Heart left ventricle (tissue), 16 donors: Measurements from ENCODE around the gene MOK. TPM values are rescaled to one million over a fixed set of nuclear protein-coding genes. Genes with fewer than 3 reads are reported as not detected.
A peak's percentile ranks its signal among the peaks of the same experiment; 100 is the strongest.

Source experiments
- ATAC-seq, 4 donors: fragments of 200-7000 bp; cut with Tn5 transposase; one replicate each; pipeline ENCODE4 v1.9.1; 2020 to 2022; ENCODE audit warnings: moderate library complexity in 4 of 4, mild to moderate bottlenecking in 3 of 4, moderate number of reproducible peaks in 1 of 4
- DNase-seq, 5 donors: peaks; one replicate each; pipeline ENCODE4 v3.0.0-alpha.2; 2020
- H3K27ac ChIP-seq, 12 donors: fragments of 200-600 bp; sonication (generic) in 4 of 12; one replicate each; pipeline versions ENCODE4 v1.5.0 to v1.8.0; 2016 to 2022; ENCODE audit warnings: mild to moderate bottlenecking in 2 of 12
- H3K27me3 ChIP-seq, 9 donors: fragments of 200-600 bp; sonication (generic) in 2 of 9; one replicate each; pipeline versions ENCODE4 v1.5.1 to v1.8.0; 2016 to 2022; ENCODE audit warnings: mild to moderate bottlenecking in 3 of 9
- H3K36me3 ChIP-seq, 9 donors: fragments of 200-600 bp; sonication (generic) in 2 of 9; one replicate each; pipeline versions ENCODE4 v1.5.0 to v1.8.0; 2018 to 2022; ENCODE audit warnings: mild to moderate bottlenecking in 2 of 9
- H3K4me1 ChIP-seq, 12 donors: fragments of 200-600 bp; sonication (generic) in 4 of 12; one replicate each; pipeline versions ENCODE4 v1.5.0 to v1.8.0; 2016 to 2022; ENCODE audit warnings: mild to moderate bottlenecking in 3 of 12
- H3K4me3 ChIP-seq, 12 donors: fragments of 200-600 bp; sonication (generic) in 4 of 12; one replicate each; pipeline versions ENCODE4 v1.5.0 to v1.8.0; 2017 to 2022; ENCODE audit warnings: mild to moderate bottlenecking in 9 of 12, moderate library complexity in 4 of 12
- H3K9me3 ChIP-seq, 12 donors: fragments of 200-600 bp; sonication (generic) in 4 of 12; one replicate each; pipeline versions ENCODE4 v1.5.0 to v1.8.0; 2016 to 2022; ENCODE audit warnings: mild to moderate bottlenecking in 1 of 12
- POLR2A ChIP-seq, 2 donors: fragments of 450-650 bp; IDR thresholded peaks; one replicate each; pipeline ENCODE4 v1.6.1; 2017; ENCODE audit warnings: antibody characterized with exemption in 2 of 2, mild to moderate bottlenecking in 2 of 2, moderate library complexity in 2 of 2
- WGBS, 4 donors: extraction: QIAGEN DNeasy Blood & Tissue Kit in 2 of 4; methylation state at CpG; one replicate each; pipeline versions ENCODE4 v1.1.5 to v1.1.7; 2013 to 2018; 5-methylcytosine and 5-hydroxymethylcytosine counted together
- intact Hi-C, 10 donors: fragments of 100-400 bp; cut with DNase I; formaldehyde crosslinking; loops; one replicate each; pipeline versions ENCODE4 v1.11.1 to v1.14.2; 2022
- polyA plus RNA-seq, 2 donors: library from polyadenylated mRNA; stranded (reverse); fragments of 200-250 nt; gene quantifications; one replicate each; pipeline ENCODE4 v1.2.3, GENCODE V29; 2013
- total RNA-seq, 9 donors: library from RNA; depleted of rRNA in 2 of 9; stranded (reverse); fragments of >200 nt in 2 of 9; fragmentation: NEBNext Ultra II Directional in 3 of 9; extraction: Animal tissue kit (Norgen Biotek cat#: 25700) in 3 of 9; gene quantifications; one replicate each; pipeline versions ENCODE4 v1.1.0 to v1.2.4, GENCODE V29; 2016 to 2023
- TF ChIP-seq, protein P1 (sequence below), 12 donors: fragments of 200-600 bp; sonication (generic) in 4 of 12; IDR thresholded peaks; one replicate each; pipeline versions ENCODE4 v1.5.0 to v1.8.0; 2018 to 2022; ENCODE audit warnings: antibody characterized with exemption in 12 of 12, mild to moderate bottlenecking in 5 of 12
- donor health status: ischemic (EF 13 %, LVEDD 7.1; RV severe dilation, severe dysfunction).
- donor health status: healthy with polysubstance abuse.
- donor health status: DM: no; HTN: yes; CAD: no.
- donor health status: DM: no; HTN: no; CAD: no.
- donor health status: ischemic (EF 25% LVEDD 6.9; RV normal size, moderate dysfunction).
- donor health status: ischemic (EF 25% LVEDD 5.7; RV mildly dilated, moderate dysfunction).
- donor health status: healthy.
- donor health status: DM: yes; HTN: yes; CAD: no.
- donor health status: ischemic (EF 35%, LVEDD 5.7; RV mildly dilated, moderate dysfunction).
- donor health status: nonischemic (EF 11% LVEDD 7.7; RV severe dilation, severe dysfunction).
- donor health status: DM: yes; HTN: yes; CAD: no.
- donor health status: PGD.
- donor health status: ischemic (EF 29% LVEDD 5.4; RV normal size, mild dysfunction).
- donor health status: nonischemic (EF 23%, LVEDD 6.1; RV moderate dilation, normal function).

MOK gene
- total and polyA plus RNA-seq, 11 donors, result 8.7 to 18.1 (median 12.7) TPM

DNA sequence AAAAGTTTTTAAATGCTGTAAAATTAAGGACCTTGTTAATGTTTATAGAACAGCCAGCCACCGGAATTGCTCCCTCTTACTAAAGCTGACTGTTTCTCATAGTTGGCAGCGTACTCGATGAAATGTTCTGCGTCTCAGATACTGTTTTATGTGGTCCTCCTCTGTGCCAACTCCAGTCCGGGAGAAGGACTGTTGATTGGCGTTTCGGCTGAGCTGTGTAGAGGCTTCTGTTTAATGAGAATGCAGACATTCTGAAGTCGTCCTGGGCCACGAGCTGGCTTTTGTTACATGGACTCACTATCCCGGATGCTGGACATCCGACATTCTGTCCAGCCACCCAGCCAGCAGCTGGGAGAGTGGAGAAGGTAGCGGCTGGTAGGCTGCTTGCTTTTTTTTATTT, 89.9 kb downstream of the MOK start:
- no peak for TF ChIP-seq POLR2A (IDR thresholded peaks at IDR 0.05)
- TF ChIP-seq, protein P1, sequence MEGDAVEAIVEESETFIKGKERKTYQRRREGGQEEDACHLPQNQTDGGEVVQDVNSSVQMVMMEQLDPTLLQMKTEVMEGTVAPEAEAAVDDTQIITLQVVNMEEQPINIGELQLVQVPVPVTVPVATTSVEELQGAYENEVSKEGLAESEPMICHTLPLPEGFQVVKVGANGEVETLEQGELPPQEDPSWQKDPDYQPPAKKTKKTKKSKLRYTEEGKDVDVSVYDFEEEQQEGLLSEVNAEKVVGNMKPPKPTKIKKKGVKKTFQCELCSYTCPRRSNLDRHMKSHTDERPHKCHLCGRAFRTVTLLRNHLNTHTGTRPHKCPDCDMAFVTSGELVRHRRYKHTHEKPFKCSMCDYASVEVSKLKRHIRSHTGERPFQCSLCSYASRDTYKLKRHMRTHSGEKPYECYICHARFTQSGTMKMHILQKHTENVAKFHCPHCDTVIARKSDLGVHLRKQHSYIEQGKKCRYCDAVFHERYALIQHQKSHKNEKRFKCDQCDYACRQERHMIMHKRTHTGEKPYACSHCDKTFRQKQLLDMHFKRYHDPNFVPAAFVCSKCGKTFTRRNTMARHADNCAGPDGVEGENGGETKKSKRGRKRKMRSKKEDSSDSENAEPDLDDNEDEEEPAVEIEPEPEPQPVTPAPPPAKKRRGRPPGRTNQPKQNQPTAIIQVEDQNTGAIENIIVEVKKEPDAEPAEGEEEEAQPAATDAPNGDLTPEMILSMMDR (IDR thresholded peaks at IDR 0.05), result no peak
- H3K9me3 ChIP-seq, result no peaks in the 10 kb centered on the region
- H3K27ac ChIP-seq, result peak overlapping the region; percentile 7 to 78 (median 54)
- DNase-seq (peak in 4 of 5 donors; percentile 44 to 55 (median 52)), ATAC-seq (peak; percentile 64 to 80 (median 76))
- no peak overlapping the region for H3K4me3 ChIP-seq
- 38 to 63% (median 41%) methylated on average over 12 of the region's 12 CpGs for WGBS, 4 donors
- peaks cover 0 to 43% (median 16%) of the 10 kb centered on the region in 9 donors for H3K36me3 ChIP-seq
- H3K4me1 ChIP-seq, result peaks cover 0 to 52% (median 27%) of the 10 kb centered on the region in 12 donors
- no peaks in the 10 kb centered on the region for H3K27me3 ChIP-seq
- intact Hi-C loops, result loop anchor here in 3 of 10 donors (10.0 kb wide), 2 partner anchors 130 to 170 kb away; partner anchors contain the start of gene HSP90AA1 (in 2 of the 3)

DNA sequence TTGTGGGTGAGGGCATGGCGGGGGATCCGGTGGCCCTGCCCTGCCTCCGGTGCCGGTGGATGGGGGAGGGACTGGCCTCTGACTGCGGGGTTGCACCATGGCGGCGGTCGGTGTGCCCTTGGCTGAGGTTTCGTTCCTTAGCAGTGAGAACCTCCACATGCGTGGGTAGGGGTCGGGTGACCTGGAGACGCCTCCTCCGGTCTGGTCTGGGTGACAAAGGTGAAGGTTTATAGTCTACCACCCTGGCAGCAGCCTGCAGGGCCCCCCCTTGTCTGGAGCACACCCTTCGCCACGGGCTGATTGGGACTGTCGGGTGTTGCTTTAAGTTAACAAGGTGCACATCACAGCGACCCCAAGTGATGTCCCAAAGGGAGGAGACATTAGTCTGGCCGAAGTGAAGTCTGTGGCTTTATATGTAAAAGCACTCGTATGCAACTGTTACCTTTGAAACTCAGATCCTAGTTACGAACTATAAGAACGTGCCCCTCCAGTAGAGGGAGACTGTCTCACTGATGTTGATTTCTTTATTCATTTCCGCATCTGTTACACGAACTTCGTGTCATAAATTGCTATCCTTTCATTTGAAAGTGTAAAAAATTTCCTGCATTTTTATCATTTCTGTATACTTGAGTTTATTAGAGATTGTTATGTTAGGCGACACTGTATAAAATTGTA, 90.8 kb downstream of the MOK start:
- ATAC-seq, result no peak
- Histone ChIP-seq H3K9me3 (no peaks in the 10 kb centered on the region), H3K36me3 (peaks cover 0 to 52% (median 24%) of the 10 kb centered on the region in 9 donors), H3K4me1 (peaks cover 0 to 54% (median 26%) of the 10 kb centered on the region in 12 donors), H3K27me3 (no peaks in the 10 kb centered on the region), H3K27ac (peak overlapping the region in 4 of 12 donors; percentile 5 to 78 (median 38)), H3K4me3 (no peak overlapping the region)
- peak in 1 of 5 donors; percentile 21 for DNase-seq
- intact Hi-C loops, result loop anchor here in 3 of 10 donors (10.0 kb wide), 2 partner anchors 129 to 169 kb away; partner anchors contain the start of gene HSP90AA1 (in 2 of the 3)
- TF ChIP-seq, protein P1 (IDR thresholded peaks at IDR 0.05), result no peak
- no peak for TF ChIP-seq POLR2A (IDR thresholded peaks at IDR 0.05)
- WGBS, 4 donors, result 93 to 94% (median 93%) methylated on average over 23 to 25 of the region's 25 CpGs

DNA sequence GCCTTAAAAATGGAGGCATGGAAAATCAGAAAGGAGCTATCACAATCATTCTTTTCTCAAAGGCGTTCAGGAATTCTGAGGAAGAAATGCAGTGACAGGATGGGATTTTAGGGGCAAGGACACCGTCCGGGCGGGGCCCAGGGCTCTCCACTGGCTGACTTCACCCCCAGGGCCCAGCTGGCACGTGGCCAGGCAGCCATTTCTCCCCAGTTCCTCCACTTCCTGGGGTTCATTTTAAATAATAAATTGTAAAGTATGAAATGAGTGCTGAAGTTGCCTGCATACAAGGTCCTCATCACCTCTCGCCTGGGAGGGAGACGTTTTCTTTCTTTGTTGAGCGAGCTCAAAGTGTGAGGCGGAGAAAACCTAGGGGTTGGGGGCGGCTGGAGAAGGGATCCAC, 91.5 kb downstream of the MOK start:
- 84 to 92% (median 88%) methylated on average over 10 of the region's 10 CpGs for WGBS, 4 donors
- peaks cover 0 to 47% (median 24%) of the 10 kb centered on the region in 12 donors for H3K4me1 ChIP-seq
- H3K4me3 ChIP-seq, result no peak overlapping the region
- ATAC-seq, result no peak
- no peak for TF ChIP-seq POLR2A (IDR thresholded peaks at IDR 0.05)
- TF ChIP-seq, protein P1 (IDR thresholded peaks at IDR 0.05), result no peak
- no peaks in the 10 kb centered on the region for H3K9me3 ChIP-seq
- no peaks in the 10 kb centered on the region for H3K27me3 ChIP-seq
- peaks cover 0 to 59% (median 30%) of the 10 kb centered on the region in 9 donors for H3K36me3 ChIP-seq
- no peak overlapping the region for H3K27ac ChIP-seq
- peak in 1 of 5 donors; percentile 13 for DNase-seq
- intact Hi-C loops, result loop anchor here in 3 of 10 donors (10.0 kb wide), 2 partner anchors 129 to 169 kb away; partner anchors contain the start of gene HSP90AA1 (in 2 of the 3)

DNA sequence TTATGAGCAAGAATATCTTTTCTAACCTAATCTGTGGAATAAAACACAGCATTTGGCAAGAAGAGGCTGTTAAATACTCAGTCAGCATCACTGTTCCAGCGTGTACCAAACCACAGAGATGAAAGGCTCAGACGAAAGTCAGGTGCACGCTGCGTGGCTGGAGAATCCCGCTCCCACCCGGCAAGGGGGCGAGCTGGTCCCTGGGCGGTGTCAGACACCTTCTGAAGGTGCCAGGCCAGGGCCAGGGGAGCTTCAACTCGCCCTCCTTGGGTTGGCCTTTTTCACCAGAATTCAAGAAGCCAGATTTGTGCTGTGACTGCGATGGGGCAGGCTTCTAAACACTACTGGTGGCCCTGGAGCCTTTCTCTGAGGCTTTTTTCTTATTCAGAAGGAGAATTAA, 92.1 kb downstream of the MOK start:
- no peaks in the 10 kb centered on the region for H3K27me3 ChIP-seq
- 91 to 94% (median 93%) methylated on average over 10 of the region's 10 CpGs for WGBS, 4 donors
- peaks cover 0 to 41% (median 18%) of the 10 kb centered on the region in 12 donors for H3K4me1 ChIP-seq
- no peaks in the 10 kb centered on the region for H3K9me3 ChIP-seq
- no peak for TF ChIP-seq POLR2A (IDR thresholded peaks at IDR 0.05)
- TF ChIP-seq, protein P1 (IDR thresholded peaks at IDR 0.05), result no peak
- peaks cover 0 to 65% (median 31%) of the 10 kb centered on the region in 9 donors for H3K36me3 ChIP-seq
- intact Hi-C loops, result loop anchor here in 3 of 10 donors (10.0 kb wide), 2 partner anchors 128 to 168 kb away; partner anchors contain the start of gene HSP90AA1 (in 2 of the 3)
- no peak overlapping the region for H3K4me3 ChIP-seq
- peak in 1 of 5 donors; percentile 17 for DNase-seq
- no peak for ATAC-seq
- no peak overlapping the region for H3K27ac ChIP-seq
